ENCODE measurements around the gene FPR2.

GRCh38 chr19:51746731-51747130, 14.2 kb upstream of the FPR2 start:
- no peak for TF ChIP-seq CTCF (IDR thresholded peaks at IDR 0.05; ENCODE audit: insufficient read depth, low read depth, low read length)
- TF ChIP-seq EZH2 (IDR thresholded peaks at IDR 0.05; ENCODE audit: insufficient read depth, low read length): no peak

All from astrocyte (in vitro differentiated cells and primary cell).